Measurements from ENCODE around the gene TDRD15.
"Not testable (repeated sequence)": the region's sequence is repeated elsewhere in the genome, so short reads cannot be mapped to it uniquely, and the experiment has no call there.

TDRD15 gene

GRCh38 chr2:21123473-21124393 lies at the start of gene TDRD15:
Gene TDRD15 (plus strand): TSS chr2:21123968. CDS start chr2:21137468, 13,500 bp downstream.
- DNase-seq (ENCODE audit: low spot score), result no peak

GRCh38 chr2:21078296-21078695 lies 45.5 kb upstream of the TDRD15 start:
- DNase-seq (ENCODE audit: low spot score), result no peak

DNA sequence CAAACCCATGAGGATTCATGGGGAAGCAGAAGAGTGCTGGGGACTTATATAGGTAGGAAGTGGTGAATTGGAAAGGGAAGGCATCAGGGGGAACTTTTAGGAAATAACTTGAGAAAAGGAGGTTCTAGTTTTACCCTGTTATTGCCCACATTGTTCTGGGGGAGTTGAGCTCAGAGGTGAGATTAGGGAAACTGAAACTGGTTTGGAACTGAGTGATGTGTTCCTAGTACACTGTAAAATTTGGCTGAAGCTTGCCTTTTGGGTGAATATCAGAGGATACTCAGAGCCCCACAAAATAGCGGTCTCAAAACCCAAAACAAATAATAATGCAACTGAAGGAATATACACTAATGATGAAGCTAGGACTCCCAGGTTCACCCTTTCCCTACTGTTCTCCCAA lies 40.3 kb upstream of the TDRD15 start:
- no peak for DNase-seq (ENCODE audit: low spot score)

GRCh38 chr2:21084401-21084800 lies 39.4 kb upstream of the TDRD15 start:
- no peak for DNase-seq (ENCODE audit: low spot score)

DNA sequence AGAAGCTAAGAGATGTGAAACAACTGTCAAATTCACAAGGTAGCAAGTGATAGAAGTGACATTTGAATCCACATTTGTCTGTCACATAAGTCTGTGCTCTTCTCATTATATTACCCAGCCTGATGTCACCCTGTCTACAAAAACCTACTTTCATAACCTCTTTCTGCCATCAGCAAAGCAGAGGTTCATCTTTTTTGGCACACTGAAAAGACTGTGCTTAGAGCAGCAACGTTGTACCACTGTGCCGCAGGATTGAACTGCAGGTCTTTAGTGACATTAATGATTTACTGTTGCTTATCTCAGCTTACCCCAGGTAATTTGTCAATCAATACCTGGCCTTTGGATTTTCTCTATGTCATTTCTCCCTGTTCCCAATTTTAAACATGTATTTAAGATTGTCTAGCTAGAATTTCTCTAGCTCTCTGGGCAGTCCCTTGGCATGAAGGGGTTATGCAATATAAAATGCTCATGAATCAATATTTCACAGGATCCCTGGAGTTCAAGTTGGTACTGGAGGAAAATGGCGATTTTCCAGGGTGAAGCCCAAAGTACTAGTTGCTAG lies 31.4 kb upstream of the TDRD15 start:
- DNase-seq (ENCODE audit: low spot score), result no peak

DNA sequence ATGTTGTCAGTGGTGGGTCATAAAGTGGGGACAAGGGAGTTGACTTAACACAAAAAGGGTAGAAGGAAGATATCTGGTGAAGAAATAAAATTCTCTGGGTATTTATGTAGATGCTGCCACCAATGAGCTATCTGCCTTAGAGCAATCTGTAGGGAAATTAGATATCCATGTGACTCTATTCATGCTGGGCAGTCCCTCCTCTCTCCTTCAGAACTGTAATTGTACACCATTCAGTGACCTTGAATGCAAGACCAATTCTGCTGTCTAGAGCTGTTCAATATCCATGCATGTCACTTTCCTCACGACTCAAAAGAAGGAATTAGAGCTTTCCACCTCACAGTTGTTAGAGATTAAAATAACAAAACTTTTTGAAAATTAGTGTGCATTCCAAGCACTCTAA lies 28.6 kb upstream of the TDRD15 start:
- no peak for DNase-seq (ENCODE audit: low spot score)

- no peak for DNase-seq (ENCODE audit: low spot score)
Observed at GRCh38 chr2:21095714-21096113, 28.1 kb upstream of the TDRD15 start.

DNA sequence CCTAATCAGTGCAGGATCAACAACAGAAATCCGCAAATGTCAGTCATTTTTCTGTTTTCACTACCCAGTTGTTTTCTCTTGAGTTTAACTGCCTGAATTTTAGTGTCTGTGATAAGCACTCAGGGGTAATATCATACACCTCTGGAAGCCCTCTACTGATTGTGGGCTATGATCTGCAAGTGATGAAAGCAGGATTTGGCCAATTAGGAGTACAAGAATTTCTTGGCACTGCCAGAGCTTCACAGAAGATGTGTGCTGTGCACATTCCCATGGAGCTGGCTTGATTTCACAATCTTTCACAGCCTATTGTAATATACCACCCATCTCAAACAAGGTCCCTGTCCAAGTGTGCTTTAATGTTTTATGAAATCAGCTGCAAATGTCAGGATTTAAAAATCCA lies 27.3 kb upstream of the TDRD15 start:
- DNase-seq (ENCODE audit: low spot score), result no peak

DNA sequence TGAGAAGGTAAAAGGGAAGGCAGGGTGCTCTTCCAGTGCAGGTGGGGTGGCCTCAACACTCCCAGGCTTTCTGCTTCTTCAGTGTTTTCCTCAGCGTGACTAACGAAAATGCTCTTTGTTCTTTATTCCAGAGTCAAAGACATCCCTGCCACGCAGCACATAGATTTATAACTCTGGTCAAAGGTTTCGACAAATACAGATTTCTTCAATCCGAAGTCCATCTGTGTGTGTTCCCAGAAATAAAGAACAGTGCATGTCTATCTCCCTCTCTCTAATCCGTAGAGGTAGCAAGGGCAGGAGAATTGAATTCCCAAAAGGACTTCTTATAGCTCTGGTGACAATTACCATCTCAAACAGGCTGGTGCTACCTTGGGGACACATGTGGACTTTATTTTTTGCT lies 26.4 kb upstream of the TDRD15 start:
- no peak for DNase-seq (ENCODE audit: low spot score)

- DNase-seq (ENCODE audit: low spot score), result no peak
Observed at GRCh38 chr2:21098294-21098693, 25.5 kb upstream of the TDRD15 start.

DNA sequence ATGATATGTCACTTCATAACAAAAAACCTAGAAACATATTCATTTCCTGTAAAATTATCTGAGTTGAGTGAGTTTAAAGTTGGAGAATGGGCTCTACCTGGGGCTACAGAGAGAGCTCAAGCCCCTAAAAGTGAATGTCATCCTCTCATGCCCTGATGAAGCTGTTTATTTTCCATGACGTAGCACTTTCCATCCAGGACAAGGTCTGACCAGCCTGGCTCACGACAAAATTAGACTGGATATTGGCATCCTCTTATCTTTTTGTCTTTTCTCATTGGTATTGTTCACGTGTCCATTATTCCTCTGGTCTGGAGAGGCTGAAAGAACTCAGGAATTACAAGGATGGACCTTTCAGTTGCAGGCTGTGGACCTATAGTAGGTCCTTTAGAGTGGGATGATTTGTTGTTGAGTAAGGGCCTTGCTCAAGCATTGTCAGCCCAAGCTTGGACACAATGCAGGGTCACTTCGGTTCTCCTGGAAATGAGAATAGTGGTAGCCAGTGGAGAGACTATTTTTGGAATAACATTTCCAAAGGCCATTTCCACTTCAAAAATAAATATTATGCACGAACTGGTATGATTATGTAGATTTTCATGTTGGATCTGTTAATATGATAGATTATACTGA lies 24.4 kb upstream of the TDRD15 start:
- no peak for DNase-seq (ENCODE audit: low spot score)

DNA sequence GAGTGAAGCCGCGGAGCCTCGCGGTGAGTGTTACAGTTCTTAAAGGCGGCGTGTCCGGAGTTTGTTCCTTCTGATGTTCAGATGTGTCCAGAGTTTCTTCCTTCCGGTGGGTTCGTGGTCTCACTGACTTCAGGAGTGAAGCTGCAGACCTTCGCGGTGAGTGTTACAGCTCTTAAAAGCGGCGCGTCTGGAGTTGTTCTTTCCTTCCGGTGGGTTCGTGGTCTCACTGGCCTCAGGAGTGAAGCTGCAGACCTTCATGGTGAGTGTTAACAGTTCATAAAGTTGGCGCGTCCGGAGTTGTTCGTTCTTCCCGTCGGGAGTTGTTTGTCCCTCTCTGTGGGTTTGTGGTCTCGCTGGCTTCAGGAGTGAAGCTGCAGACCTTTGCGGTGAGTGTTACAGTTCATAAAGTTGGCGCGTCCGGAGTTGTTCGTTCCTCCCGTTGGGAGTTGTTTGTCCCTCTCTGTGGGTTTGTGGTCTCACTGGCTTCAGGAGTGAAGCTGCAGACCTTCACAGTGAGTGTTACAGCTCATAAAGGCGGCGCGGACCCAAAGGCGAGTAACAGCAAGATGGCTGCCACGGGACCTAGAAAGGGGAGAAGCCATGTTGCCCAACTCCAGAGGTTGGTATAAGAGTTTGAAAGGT lies 22.1 kb upstream of the TDRD15 start:
- not testable (repeated sequence) for DNase-seq (ENCODE audit: low spot score)

GRCh38 chr2:21102356-21102755 lies 21.4 kb upstream of the TDRD15 start:
- no peak for DNase-seq (ENCODE audit: low spot score)

DNA sequence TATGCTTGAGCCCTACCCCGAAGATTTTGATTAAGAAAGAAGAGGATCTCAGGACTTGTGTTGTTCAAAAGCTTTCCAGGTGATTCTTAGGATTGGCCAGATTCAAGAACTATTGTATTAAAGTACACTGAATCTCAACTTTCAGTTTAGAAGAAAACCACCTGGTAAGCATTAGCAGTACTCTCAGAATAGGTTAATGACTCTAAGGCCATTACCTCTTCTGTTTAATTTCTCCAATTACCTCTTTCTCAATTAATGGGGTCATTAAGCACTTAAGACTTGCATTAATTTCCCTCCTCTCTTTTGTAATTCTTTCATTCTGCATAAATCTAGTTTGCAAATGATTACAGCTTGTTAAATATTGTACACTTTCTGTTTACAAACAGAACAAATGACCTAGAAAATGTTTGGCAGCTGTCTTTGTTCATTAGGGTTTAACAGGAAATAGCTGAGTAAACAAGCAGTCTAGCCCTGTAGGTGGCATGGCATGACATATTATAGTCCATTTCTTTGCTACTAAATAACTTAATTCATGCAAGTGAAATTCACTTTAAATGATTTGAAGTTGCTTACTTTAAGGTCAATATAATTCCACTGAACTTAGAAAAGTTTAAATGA lies 20.4 kb upstream of the TDRD15 start:
- no peak for DNase-seq (ENCODE audit: low spot score)

- DNase-seq (ENCODE audit: low spot score), result no peak
Observed at GRCh38 chr2:21104030-21104660, 19.6 kb upstream of the TDRD15 start.

GRCh38 chr2:21111012-21111411 lies 12.8 kb upstream of the TDRD15 start:
- DNase-seq (ENCODE audit: low spot score), result no peak

- DNase-seq (ENCODE audit: low spot score), result no peak
Observed at GRCh38 chr2:21117688-21118087, 6.1 kb upstream of the TDRD15 start.

DNA sequence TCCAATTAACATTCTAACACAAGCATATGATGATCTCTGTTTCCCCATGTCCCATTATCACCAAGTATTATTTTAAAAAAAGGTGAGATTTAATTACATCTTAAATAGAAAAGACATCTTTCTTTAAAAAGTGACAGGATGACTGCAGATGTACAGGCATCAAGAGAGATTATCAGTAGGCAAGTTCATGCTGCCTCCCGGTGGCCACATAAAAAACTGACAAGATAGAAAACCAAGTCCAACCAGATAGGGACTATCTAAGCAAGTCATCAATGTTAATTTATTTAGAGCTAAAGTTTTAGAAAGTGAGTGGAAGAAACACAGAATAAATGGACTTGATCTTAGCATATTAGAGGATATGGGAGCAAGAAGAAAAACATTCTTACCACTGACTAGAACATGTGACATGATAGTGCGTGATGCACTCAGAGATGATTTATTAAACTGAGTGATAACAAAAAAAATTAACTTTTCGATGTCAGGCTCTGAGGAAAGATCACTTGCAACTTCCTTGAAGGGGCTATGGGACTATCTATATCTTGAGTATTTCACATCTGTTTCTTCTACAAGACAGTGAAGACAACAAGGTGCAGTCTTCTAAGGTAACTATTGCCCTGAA lies 5.4 kb upstream of the TDRD15 start:
- peak; percentile 25 for DNase-seq (ENCODE audit: low spot score)

DNA sequence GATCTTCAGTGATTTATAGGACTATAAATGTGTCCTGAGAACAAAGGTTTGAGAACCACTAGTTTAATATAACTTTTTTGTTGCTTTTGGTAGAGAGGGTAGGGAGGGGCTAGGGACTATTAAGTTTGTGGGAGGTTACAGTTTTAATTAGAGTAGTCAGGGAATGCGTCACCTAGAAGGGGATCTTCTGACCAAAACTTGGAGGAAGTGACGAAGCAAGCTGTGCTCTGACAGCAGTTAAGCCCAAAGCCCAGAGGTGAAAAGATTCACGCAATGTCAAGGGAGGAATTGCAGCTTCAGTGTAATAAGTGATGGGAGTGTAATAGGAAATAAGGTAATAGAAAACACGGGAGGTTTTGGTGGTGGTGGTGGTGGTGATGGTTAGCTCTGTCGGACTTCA lies 8.1 kb downstream of the TDRD15 start:
- no peak for DNase-seq (ENCODE audit: low spot score)

DNA sequence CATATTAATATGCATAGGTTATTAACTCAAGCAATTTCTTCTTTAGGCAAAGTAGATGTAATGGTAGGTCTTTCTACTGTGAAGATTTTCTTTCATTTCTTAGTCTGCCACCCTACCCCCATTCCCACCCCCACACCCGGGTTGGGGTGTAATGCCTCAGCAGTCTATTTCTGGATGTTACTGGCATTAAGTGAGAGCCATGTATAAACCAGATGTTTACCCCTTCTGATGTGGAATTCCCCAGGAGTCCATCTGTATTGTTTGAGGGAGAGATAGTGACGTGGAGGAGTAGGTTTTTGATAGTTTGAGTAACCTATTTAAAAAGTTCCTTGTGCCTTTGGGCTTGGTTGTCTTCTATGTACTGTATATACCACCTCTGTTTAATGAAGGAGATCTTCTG lies 11.8 kb downstream of the TDRD15 start:
- no peak for DNase-seq (ENCODE audit: low spot score)

GRCh38 chr2:21142149-21142548 lies 18.4 kb downstream of the TDRD15 start:
- no peak for DNase-seq (ENCODE audit: low spot score)

All from HuH-7.5 (cell line).